GM18519 (cell line): ENCODE data around the gene PPP1R9A.

Experiments used
- ATAC-seq: cut with Tn5 transposase; IDR thresholded peaks from one replicate; pipeline ENCODE4 v1.9.1; 2021; ENCODE audit warnings: mild to moderate bottlenecking, moderate library complexity; ENCODE audit not compliant: unreplicated experiment, low FRiP score

The PPP1R9A gene

GRCh38 chr7:95089414-95090315, 182.3 kb downstream of the PPP1R9A start:
- ATAC-seq, result no peak

DNA sequence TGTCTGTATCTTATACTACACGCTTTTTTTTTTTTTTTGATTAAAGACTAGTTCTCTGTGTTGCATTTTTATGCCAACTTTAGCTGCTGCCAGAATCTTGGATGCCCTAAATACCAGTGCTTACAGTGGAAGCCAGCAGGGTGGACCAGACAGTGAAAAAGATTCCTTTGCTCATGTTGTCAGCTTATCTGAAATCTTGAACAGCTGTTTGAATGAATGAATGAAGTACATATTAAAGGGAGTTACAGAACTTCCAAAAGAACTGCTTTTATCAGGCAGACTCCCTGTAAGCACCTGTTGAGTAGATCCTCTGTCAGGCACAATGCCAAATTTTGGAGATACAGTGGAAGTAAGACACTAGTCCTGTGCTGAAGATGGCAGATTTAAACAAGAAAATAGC, 184.9 kb downstream of the PPP1R9A start:
- ATAC-seq, result no peak

GRCh38 chr7:95095259-95095965, 188.0 kb downstream of the PPP1R9A start:
- no peak for ATAC-seq

GRCh38 chr7:95095966-95096540, 188.7 kb downstream of the PPP1R9A start:
- no peak for ATAC-seq

DNA sequence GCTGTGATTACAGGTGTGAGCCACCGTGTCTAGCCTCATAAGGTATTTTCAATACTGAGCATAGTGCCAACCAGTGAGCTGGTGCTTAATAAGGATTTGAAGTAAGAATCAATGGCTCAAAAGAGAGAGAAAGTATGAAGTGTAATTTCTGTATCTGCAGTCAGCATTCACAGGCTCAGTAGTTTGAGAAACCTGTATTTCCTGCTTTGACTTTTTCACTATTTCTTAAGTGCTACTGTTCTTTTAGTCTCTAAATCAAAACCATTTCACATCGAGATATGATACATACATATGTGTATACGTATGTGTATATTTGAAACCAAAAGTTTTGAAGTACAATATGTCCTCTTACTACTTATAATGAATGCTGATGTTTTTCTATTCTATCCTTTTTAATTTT, 189.9 kb downstream of the PPP1R9A start:
- ATAC-seq, result no peak

GRCh38 chr7:95097851-95098250, 190.5 kb downstream of the PPP1R9A start:
- ATAC-seq, result no peak

DNA sequence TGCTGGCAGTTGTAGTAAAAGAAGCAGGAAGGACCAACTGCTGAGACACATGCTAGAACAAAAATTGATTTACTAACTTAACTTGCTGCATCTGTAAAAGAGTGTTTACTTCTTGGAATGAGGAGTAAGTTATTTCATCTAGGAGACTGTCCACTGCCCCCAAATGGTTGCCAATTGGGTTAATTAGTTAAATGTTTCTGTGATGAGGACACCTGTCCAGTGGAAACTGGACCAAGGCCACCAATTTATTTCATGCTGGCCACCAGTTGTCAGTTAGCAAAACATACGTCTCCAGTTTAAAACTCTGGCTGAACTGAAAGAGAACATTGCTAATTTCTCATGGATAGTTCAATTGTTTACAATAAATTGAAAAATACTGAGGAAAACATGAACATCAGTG, 191.7 kb downstream of the PPP1R9A start:
- ATAC-seq, result no peak

DNA sequence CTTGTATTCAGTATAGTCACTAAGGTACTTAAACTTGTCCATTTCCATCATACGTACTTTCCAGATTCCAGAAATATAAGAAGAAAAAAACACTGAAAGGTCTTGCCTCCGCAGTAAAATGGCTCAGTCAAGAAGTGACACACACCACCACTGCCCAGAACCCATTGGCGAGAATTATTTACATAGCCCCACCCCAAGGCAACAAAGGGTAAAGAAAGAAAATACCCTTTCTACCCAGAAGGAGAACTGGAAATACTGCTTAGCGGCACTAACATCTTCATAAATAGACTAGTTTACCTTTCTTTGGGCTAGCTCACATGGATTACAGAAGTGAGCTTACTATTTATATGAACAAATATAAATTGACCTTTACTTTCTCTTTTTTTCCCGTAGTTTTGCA, 194.0 kb downstream of the PPP1R9A start:
- ATAC-seq, result no peak

DNA sequence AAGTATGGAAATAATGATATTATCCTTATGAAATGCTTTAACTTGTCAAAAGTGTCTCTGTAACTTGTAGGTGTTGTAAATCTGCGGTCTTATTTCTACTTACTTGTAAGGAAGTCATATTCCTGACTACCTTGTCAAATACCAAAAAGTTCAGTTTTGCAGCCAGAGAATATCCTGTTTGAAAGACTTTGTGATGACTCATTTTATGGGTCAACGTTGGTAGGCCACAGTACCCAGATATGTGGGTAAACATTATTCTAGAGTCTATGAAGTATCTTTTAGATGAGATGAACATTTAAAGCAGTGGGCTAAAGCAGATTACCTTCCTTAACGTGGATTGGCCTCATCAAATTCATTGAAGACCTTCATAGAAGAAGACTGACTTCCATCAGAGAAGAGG, 195.3 kb downstream of the PPP1R9A start:
- no peak for ATAC-seq

GRCh38 chr7:95104739-95105138, 197.3 kb downstream of the PPP1R9A start:
- no peak for ATAC-seq

GRCh38 chr7:95105627-95106026, 198.2 kb downstream of the PPP1R9A start:
- ATAC-seq, result no peak

- no peak for ATAC-seq
Measured at GRCh38 chr7:95106401-95106800, 199.0 kb downstream of the PPP1R9A start.

- no peak for ATAC-seq
Measured at GRCh38 chr7:95110707-95111106, 203.3 kb downstream of the PPP1R9A start.

DNA sequence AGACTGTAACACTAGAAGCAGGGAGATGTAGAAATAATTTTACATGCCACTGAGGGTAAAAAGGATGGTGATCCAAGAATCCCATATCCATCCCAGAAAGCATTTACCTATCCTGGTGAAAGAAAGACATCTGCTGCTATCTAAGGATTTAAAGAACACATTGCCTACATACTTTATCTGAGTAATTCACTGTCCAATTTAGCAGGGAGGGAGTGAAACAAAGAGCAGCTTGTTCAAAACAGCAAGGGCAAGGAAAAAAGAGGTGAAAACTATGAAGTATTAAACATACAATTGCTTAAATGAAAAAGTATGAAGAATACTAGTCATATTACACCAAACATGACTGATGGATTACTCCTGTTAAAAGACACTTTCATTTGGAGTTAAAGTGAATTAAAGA, 206.2 kb downstream of the PPP1R9A start:
- no peak for ATAC-seq

DNA sequence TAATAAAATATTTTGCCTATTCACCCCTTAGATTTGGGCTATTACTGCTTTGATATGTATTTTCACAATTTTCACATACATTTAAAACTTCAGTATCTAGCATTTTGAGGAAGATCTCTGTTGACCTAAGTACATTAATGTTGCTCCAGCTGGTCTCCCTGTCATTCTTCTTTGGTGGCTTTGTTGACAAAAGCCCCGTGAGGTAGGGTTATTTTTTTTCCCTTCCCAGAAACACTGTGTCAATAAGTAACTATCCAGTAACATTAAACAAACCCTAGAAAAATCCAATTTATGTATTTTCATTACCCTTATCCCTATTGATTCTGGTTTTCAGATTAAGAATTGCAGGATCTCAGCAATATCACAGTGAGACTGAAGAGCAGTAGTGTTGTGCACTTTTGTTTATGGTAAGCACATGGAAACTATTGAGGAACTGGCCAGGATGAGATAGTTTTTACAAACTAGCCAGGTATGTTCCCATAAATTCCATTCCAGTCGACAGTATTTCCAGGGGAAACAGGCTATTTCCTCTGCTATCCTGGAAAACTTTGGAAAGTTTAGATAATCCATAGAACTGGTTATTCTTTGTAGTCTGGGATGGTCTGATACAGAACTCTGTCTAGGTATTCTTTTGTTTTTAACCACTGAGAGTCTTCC, 218.8 kb downstream of the PPP1R9A start:
- ATAC-seq, result no peak

DNA sequence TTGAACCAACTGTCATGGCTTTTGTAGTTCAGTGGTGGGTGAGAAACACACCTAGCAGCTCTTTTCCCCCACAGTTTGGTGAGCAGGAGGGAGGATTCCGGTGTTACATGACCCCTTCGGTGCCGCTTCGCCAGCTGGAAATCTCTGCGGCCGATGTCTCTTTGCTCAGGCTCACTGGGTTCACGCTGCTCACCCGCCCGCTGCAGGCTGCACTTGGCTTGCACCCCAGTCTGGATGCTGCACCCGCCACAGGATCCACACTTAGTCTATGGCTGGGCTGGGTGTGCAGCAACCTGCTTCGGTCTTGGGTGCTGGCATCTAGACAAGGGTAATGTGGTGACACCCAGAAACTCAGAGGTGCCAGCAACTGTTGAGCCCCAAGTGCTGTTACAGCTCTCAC, 225.1 kb downstream of the PPP1R9A start:
- ATAC-seq, result no peak

GRCh38 chr7:95139922-95140321, 232.5 kb downstream of the PPP1R9A start:
- ATAC-seq, result no peak

- no peak for ATAC-seq
Measured at GRCh38 chr7:95141755-95142154, 234.4 kb downstream of the PPP1R9A start.

DNA sequence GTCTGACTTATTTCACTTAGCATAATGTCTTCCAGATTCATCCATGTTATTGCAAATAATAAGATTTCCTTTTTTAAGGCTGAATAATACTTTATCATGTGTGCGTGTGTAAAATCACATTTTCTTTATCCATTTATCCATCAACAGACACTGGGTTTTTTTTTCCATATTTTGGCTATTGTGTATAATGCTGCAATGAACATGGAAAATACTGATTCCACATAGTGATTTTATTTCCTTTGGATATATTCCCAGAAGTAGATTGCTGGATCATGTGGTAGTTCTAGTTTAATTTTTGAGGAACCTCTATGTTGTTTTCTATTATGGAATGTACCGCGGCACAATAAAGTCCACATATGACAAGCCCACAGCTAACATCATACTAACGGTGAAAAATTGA, 236.9 kb downstream of the PPP1R9A start:
- no peak for ATAC-seq

DNA sequence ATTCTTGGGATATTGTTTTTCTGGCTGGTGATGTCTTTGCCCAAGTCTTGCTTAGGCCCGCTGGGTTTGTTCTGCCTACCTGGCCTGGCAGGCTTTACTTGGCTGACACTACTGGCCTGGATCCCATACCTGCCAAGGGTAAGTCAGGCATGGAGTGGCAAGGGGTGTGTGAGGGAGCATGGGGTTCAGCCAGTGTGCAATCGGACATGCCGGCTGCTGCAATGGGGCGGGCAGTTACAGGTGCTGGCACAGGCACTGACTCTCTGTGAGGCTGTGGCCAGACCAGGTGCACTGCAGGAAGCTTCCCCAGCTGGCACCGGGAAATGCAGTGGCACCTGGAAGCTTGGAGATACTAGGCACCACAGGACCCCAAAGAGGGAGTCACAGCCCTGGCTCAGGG, 248.6 kb downstream of the PPP1R9A start:
- ATAC-seq, result no peak

- ATAC-seq, result no peak
Measured at GRCh38 chr7:95157381-95157780, 250.0 kb downstream of the PPP1R9A start.
